Endothelial cell of umbilical vein (primary cell): ENCODE measurements around the gene IFIT1B.

ENCODE experiments used
- EZH2 ChIP-seq: IDR thresholded peaks from 2 replicates; pipeline ENCODE4 v1.6.1; 2012; ENCODE audit warnings: borderline replicate concordance, low read depth, mild to moderate bottlenecking, moderate library complexity, low read length, inconsistent platforms; ENCODE audit not compliant: severe bottlenecking
- MAX ChIP-seq: IDR thresholded peaks from 2 replicates; pipeline ENCODE4 v1.6.1; 2011; ENCODE audit not compliant: insufficient read depth, insufficient read length
- POLR2A ChIP-seq: IDR thresholded peaks from 2 replicates; pipeline ENCODE4 v1.6.1; 2012; ENCODE audit warnings: low read depth, mild to moderate bottlenecking, control low read depth, low read length
- POLR2AphosphoS5 ChIP-seq: IDR thresholded peaks from 2 replicates; pipeline ENCODE4 v1.6.1; 2012; ENCODE audit warnings: low read depth, mild to moderate bottlenecking, control low read depth, low read length, moderate library complexity; ENCODE audit not compliant: insufficient read depth
- TF ChIP-seq, protein P1 (sequence below), 2 donors: IDR thresholded peaks; 1 replicate in 1 of 2; 2 replicates in 1 of 2; pipeline ENCODE4 v1.5.1; 2011; ENCODE audit warnings: low read length in 2 of 2, mild to moderate bottlenecking in 2 of 2, moderate library complexity in 2 of 2, control low read depth in 1 of 2, inconsistent platforms in 1 of 2, low read depth in 1 of 2; ENCODE audit not compliant: insufficient read depth in 1 of 2; ENCODE audit errors: extremely low read depth in 1 of 2

DNA sequence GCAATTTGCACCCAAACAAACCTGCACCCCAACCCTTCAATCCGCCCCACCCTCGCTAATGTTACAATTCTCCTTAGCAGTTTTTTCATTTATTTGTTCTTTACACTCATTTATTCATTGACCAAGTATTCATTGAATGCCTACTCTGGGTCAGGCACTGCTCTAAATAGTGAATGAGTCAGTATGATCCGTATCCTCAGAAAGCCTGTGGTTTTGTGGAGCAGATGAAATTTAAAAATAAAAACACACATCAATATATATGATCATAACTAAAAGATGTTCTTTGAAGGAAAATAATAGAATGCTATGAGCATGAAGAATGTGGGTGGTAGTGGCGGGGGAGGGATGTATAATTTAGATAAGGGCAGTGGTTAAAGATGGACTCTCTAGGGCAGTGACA, 49.8 kb downstream of the IFIT1B start:
- TF ChIP-seq, protein P1, sequence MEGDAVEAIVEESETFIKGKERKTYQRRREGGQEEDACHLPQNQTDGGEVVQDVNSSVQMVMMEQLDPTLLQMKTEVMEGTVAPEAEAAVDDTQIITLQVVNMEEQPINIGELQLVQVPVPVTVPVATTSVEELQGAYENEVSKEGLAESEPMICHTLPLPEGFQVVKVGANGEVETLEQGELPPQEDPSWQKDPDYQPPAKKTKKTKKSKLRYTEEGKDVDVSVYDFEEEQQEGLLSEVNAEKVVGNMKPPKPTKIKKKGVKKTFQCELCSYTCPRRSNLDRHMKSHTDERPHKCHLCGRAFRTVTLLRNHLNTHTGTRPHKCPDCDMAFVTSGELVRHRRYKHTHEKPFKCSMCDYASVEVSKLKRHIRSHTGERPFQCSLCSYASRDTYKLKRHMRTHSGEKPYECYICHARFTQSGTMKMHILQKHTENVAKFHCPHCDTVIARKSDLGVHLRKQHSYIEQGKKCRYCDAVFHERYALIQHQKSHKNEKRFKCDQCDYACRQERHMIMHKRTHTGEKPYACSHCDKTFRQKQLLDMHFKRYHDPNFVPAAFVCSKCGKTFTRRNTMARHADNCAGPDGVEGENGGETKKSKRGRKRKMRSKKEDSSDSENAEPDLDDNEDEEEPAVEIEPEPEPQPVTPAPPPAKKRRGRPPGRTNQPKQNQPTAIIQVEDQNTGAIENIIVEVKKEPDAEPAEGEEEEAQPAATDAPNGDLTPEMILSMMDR (IDR thresholded peaks at IDR 0.05; ENCODE audit: extremely low read depth in 1 of 2, insufficient read depth in 1 of 2, low read depth in 1 of 2, low read length in 2 of 2) = no peak
- no peak for TF ChIP-seq EZH2
- no peak for TF ChIP-seq POLR2A
- no peak for TF ChIP-seq POLR2AphosphoS5
- no peak for TF ChIP-seq MAX
